AML-193 (cell line): ENCODE data around the gene FBLN2.

Experiments
- DNase-seq, 2 experiments: peaks; one replicate each; lab custom pipeline; 2025; lab: John Stamatoyannopoulos, UW

Gene FBLN2

GRCh38 chr3:13645801-13646637, 97.1 kb downstream of the FBLN2 start:
- no peak for DNase-seq

- DNase-seq = no peak
These were observed 98.6 kb downstream of the FBLN2 start for GRCh38 chr3:13647298-13648059.

GRCh38 chr3:13648060-13649001, 99.4 kb downstream of the FBLN2 start:
- DNase-seq = peak; percentile 38 to 60

DNA sequence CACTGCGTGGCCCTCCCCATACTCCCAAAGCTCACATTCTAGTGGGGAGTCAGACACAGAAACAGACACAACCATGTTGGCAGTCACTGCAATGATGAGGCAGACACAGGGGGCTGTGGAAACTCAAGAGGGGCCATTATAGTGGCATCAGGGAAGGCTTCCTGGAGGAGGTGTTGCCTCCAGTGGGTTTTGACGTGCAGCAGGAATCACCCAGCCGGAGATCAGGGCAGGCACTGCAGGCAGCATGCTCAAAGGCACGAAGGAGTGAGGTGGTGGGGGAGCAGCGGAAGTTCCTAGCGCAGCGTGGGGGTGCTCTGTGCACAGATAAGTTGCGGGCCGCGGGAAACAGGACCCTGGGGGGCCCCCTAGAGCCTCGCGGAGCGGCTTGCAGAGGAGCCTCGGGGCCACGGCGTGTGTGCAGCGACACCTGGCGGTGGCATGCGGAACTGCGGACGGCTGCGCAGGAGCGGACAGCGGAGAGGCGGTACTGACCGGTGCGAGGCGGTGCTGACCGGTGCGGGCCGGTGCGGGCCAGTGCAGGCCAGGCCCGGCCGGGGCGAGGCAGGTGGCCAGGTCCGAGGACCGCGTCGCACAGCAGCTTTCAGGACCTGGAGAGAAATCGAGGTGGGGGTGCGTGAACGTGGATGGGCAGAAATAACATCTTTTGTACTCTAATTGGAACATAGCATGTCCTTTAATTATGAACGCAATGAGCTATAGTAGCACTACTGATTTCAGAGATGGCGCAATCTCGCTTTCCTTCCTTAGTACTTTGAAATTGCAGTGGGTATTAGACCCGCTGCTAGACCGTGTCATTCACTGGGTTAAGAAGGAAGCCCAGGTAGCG, 101.5 kb downstream of the FBLN2 start:
- DNase-seq = peak; percentile 46 to 59

DNA sequence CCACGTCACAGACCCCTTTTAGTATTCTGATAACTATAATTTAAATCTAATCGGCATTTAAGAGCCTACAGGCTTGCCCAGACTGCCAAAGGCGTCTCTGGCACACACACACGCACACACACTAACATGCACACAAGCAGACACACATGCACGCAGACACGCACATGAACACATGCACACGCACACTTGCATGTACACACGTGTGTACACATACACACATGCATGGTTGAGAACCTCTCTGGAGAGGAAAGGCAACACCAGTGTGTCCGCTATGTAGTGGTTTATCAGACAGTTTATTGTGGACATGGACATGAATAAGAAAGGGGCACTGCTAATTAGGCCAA, 102.1 kb downstream of the FBLN2 start:
- DNase-seq = no peak

- no peak for DNase-seq
These were observed 103.0 kb downstream of the FBLN2 start for GRCh38 chr3:13651775-13652428.

- DNase-seq = no peak
These were observed 103.8 kb downstream of the FBLN2 start for GRCh38 chr3:13652728-13653127.

- no peak for DNase-seq
These were observed 104.8 kb downstream of the FBLN2 start for GRCh38 chr3:13653631-13654279.

DNA sequence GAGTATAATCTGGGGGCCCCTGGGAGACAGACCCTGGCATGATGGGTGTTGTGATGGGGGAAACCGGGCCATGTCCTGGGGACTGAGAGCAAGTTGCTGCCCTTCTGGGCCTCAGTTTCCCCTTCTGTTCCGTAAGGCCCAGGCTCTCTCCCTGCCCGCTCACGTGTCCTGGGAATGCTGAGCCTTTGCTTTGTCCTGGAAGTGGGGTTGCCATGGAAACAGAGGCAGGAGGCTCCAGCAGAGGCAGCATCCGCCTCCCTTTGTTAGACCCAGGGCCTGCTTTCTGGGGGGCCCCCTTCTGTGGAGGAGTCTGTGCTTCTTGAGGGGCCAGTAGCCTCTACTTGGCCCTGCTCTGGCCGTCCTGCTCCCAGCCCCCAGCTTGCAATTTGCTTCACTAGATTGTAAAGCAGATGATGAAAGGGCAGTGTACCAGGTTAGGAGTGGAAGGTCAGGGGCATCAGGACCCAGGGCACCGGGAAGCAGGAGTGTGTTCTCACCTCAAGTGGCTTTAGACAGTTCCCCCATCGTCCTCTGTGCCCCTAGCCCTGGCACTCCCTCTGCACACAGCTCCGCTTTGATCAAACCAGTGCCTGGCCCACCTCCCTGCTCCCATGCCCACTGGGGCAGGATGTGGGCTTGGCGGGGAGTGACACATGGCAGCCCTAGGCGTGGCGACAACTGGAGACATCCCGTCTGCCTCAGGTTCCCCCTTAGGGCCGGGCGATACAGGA, 105.6 kb downstream of the FBLN2 start:
- no peak for DNase-seq

GRCh38 chr3:13655061-13655913, 106.4 kb downstream of the FBLN2 start:
- no peak for DNase-seq

GRCh38 chr3:13656584-13657301, 107.8 kb downstream of the FBLN2 start:
- DNase-seq = no peak

GRCh38 chr3:13657660-13658435, 108.9 kb downstream of the FBLN2 start:
- peak; percentile 21 to 48 for DNase-seq

DNA sequence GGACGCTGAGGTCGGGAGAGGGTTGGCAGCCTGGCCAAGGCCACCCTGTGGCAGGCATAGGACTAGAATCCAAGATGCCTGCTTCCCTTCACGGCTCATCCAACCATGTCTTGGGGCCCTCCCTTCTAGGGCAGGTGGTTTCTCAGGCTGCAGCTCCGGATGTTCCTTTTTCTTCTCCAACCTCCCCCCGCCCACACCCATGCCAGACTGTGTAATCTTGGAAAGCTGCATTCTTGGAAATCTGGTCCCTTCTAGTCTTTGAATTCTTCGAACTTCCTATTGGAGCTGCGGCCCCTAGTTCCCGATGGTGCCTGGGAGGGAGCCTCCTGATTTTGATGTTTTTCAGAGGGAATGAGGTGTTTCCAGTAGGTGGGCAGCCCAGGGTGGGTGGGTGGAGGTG, 109.8 kb downstream of the FBLN2 start:
- no peak for DNase-seq

- no peak for DNase-seq
These were observed 110.5 kb downstream of the FBLN2 start for GRCh38 chr3:13659221-13659969.

- no peak for DNase-seq
These were observed 111.3 kb downstream of the FBLN2 start for GRCh38 chr3:13660042-13660874.
